NCI-H1105 treated with DMSO at 0.1 percent for 48 hours (cell line): Measurements from ENCODE around the gene NAT10.
A peak's percentile ranks its signal among the peaks of the same experiment; 100 is the strongest.
"Not testable (repeated sequence)": the region's sequence is repeated elsewhere in the genome, so short reads cannot be mapped to it uniquely, and the experiment has no call there.

Source experiments
- DNase-seq: peaks from one replicate; lab custom pipeline; 2025; lab: John Stamatoyannopoulos, UW

NAT10 gene

DNA sequence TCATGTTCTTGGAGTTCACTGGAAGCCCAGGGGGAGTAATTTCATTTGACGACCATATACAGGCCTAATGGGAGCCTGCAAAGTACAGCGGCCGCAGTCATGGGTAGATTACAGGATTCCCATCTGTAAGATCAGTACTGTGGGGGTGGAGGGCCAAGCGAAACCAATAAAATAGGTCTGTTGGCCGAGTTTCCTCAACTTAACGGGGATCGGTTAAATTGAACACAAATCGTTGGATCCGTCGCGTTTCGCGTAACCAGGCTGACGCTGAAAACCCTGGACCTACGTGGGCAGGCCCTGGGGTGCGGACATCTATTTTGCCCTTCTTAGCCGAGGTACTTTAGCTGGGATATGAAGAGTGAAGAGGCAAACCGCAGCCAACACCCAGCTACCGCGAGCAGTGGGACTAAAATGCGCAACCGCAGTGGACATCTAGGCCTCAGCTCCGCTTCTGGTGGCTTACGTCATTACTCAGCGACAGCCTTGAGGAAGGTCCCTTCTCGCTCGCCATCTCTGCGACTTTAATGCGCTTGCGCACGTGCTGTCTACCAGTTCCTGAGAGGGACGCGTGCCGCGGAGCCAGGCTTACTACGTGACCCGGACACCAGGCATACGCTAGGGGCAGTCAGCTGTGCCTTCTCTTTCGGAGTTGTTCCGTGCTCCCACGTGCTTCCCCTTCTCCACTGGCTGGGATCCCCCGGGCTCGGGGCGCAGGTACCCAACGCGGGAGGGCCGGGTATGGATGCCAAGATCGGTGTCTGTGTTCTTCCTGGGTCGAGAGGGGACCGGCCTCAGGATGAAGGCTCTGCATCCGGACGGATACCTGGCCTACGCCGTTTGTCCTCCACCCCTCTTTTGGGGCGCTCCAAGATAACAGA lies at the start of gene NAT10:
Gene NAT10 (plus strand): TSS at position 551 of the 878 bp plus-strand sequence. CDS start 2,597 bp downstream, outside the sequence.
- peak; percentile 98 for DNase-seq

DNA sequence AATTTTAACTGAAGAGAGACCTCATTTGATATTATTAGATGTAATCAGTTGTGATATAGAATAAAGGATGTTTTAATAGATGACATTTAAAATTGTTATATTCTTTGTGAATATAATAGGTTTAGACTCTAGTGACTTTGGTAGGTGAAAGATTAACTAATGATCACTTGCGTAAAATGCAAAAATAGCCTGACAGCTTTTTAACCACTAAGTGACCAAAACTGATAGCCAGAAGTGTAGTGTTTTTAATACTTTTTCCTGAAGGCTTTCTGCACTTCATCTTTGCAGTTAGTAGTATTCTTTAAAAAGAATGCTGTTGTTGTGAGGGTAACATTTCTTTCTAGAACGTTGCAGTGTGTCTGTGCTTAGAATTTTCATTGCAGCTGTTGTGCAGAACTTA lies 48.8 kb upstream of the NAT10 start:
- no peak for DNase-seq

DNA sequence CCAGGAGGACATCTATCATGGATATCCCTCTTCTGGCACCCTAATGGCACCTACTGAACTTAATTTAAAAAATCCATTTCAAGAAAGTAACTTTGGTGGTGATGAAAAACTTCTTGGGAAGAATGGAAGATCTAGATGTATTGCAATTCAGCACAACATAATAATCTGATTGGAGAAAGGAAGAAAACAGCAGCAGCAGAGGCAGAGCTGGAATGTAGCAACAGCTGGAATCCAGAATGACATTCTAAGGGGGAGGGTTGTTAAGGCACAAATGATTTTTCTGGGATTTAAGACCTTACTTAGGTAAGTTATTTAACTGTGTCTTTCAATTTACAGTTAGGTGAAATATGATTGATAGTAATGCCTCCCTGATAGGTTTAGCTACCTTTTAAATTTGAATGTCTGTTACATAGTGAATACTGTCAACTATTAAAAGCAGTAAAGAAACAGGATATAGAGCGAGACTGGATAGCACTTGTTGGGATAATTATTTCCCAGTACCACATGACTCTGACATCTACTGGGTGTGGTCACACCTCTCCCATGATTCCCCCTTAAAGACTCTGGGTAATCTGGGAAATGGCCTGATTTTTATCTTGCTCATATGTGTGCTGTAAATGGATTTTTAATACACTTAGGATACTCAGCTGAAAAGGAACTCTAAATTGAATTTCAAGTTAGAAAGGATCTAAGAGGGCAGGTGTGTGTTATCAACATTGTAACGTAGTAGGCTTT lies 42.2 kb upstream of the NAT10 start:
- DNase-seq, result no peak

DNA sequence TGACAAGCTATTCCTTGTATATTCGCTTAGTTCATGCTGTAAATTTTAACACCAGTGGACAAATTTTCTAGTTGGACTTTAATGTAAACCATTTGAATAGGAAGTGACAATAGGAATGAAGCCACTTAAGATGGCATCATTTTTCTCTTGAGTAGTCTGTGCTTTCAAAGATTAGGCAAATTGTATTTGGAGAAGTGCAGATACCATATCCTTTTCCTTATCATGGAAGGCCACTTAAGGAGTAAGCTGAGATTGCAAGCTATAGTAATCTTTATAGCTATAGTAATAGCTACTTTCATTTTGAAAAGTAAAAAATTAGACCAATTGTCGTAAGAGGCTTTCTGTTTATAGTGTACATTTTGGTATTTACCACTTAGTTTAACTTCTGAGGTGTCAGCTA lies 41.1 kb upstream of the NAT10 start:
- no peak for DNase-seq

DNA sequence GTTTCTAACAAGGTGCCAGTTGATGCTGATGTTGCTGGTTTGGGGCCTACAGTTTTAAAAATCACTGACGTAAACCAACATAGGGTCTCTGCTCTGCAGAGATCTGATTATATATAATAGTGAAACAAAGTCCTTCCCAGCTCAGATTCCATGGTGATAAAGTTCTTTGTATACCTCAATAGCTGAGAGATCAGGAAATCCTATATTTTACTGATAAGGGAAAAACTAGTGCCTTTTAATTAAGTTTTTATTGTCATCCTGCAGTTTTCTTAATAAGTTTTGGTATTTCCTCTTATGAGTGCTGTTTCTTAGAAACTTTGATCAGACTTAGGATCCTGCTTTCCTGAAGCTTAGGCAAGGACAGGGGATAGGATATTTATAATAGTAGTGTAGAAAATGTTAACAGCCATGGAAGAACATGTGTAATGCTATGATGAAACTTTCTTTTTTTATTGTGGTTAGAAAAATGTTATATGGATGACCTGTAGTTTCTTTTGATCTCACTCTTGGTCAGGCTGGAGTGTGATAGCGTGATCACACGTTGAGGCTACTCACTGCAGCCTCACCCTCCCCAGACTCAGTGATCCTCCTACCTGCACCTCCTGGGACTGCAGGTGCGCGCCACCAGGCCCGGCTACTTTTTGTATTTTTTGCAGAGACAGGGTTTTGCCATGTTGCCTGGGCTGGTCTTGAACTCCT lies 39.8 kb upstream of the NAT10 start:
- DNase-seq, result no peak

DNA sequence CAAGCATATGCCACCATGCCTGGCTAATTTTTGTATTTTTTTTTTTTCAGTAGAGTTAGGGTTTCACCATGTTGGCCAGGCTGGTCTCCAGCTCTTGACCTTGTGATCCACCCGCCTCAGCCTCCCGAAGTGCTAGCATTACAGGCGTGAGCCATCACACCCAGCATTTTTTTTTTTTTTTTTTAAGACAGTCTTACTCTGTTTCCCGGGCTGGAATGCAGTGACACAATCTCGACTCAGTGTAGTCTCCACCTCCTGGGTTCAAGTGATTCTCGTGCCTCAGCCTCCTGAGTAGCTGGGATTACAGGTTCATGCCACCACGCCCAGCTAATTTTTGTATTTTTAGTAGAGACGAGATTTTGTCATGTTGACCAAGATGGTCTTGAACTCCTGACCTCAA lies 38.7 kb upstream of the NAT10 start:
- DNase-seq, result not testable (repeated sequence)

DNA sequence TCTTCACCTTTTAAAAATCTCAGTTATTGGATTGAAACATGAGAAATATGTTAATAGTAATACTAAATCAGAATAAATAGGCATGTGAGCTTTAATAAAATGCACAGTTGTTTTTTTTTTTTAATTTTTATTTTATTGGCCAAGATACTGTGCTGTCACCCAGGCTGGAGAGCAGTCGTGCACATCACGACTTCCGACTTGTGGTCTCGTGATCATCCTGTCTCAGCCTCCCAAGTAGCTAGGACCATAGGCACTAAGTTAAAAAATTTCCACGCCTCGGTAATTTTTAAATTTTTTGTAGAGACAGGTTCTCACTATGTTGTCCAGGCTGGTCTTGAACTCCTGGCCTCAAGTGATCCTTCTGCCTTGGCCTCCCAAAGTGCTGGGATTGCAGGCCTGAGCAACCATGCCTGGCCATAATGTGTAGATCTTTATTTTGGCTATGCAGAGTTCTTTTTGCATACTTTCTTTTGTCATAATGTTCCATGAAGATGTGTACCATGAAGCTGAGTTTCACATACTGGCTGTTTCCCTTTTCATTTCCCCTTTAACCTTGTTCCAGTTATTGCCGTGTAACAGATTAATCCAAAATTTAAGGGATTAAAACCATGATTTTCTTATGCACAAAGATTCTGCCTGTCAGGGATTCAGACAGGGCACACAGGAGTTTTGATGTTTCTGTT lies 37.9 kb upstream of the NAT10 start:
- DNase-seq, result no peak

DNA sequence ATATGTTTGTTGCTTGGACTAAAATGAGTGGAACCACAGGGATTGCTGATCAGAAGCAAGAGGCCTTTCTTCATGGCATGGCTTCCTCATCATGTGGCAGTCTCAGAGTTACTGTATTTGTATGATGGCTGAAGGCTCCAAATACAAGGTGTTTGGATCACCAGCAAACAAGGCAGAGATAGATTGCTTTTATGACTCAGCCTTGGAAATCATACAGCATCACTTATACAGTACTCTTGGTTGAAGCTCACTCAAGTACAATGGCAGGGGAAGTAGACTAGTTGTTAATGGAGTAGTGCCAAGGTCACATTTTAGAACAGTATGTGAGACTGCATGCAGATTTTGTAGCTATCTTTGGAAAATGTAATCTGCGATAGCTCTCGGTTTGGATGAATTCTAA lies 37.3 kb upstream of the NAT10 start:
- no peak for DNase-seq

DNA sequence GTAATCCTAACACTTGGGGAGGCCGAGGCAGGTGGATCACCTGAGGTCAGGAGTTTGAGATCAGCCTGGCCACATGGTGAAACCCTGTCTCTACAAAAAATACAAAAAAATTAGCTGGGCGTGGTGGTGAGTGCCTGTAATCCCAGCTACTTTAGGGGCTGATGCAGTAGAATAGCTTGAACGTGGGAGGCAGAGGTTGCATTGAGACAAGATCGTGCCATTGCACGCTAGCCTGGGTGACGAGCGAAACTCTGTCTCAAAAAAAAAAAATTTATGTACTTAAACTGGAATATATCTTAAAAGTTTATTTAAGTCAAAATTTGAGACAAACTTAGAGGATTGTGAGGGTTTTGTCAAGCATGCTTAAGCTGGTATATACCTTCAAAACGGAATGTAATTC lies 34.1 kb upstream of the NAT10 start:
- not testable (repeated sequence) for DNase-seq

DNA sequence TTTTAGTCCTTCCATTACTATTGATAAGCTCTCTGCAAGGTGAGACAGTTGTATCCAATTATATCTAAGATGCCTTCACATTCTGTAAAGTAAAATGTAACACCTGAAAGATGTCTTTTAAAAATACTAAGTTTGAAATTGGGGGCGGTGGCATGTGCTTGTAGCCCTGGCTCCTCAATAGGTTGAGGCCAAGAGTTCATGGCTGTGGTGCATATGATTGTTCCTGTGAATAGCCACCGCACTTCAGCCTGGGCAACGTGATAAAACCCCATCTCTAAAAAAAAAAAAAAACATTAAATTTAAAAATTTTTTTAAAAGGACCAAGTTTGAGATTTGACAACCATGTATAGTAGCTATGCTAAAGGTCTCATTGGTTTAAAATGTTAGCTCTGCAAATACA lies 33.4 kb upstream of the NAT10 start:
- no peak for DNase-seq

DNA sequence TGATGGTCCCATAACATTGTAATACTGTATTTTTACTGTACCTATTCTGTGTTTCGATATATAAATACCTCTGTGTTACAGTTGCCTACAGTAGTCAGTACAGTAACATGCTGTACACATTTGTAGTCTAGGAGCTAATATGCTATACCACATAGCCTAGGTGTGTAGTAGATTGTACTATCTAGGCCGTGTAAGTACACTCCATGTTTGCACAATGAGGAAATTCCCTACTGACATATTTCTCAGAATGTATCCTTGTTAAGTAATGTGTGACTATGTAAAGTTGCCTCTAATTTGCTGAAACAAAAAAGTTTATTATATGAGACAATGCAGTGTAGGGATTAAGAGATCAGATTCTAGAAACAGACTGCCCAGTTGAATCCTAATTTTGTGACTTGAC lies 32.6 kb upstream of the NAT10 start:
- no peak for DNase-seq

DNA sequence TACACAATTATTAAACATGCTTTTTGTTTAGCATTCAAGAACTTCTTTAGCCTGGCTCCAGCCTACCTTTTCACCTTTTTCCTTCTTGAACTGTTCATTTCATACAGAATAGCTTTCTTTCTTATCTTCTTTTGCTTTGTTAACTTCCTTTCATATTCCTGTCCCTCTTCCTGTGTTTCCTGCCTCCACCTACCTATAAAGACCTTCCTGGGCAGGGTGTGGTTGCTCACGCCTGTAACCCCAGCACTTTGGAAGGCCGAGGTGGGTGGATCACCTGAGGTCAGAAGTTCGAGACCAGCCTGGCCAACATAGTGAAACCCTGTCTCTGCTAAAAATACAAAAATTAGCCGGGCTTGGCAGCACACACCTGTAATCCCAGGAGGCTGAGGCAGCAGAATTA lies 31.0 kb upstream of the NAT10 start:
- no peak for DNase-seq

DNA sequence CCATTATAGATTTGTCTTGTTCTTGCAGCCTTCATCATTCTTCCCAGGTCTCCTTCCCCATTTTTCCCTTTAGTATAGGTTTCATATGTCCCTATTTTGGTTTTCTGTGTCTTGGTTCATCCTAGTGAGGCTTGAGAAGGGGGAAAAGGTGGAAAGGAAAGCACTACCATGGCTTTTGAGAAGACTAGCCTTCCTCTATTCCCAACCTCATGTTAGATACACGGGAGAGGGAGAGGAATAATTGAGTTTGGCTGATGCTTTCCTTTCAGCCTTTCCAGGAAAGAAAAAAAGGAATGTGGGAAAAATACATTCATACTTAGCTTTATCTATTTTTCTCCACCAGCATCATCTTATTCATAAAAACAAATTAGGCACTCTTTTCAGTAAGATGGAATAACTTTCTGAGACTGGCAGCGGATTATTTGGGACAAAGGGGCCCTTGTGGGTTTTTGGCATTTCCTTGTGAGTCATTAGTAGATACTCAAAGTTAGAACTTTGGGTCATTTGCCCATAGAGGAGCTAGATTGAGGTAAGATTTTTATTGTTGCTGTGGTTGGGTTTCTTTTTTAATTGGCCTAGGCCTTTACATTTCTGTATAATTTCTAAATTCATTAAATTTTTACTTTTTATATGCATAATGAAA lies 30.1 kb upstream of the NAT10 start:
- DNase-seq, result no peak

DNA sequence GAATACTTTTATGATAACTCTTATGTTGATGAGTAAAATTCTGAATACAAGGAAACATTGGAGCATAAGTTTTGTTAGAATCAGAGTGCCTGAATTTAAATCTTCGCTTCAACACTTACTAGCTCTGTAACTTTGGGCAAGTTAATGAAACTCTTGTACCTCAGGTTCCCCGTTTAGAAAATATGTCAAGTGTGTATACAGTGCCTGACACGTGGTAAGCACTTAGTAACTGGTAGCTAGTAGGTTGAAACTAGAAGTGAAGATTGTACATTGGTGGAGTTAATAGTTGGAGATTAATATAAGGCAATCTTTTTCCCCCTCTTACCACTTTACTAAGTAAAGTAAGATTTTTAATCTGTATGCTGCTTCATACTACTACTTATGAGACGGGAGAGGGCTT lies 24.8 kb upstream of the NAT10 start:
- DNase-seq, result no peak

DNA sequence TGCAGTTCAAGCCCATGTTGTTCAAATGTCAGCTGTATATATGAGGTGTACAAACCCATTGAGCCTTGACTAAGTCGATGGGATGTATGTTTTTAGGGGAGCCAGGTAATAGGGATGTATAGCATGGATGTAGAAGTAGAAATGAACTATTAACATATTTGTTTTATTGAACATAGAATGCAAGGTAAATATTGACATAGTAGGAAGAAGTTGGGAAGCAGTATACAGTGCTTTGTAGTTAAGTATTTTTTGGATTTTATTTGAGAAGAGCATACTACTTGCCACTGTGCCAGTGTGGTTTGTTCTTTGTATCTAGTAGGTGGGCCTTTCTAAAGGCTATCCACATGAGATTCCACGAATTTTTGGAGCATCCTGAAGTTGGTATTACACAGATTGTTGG lies 20.8 kb upstream of the NAT10 start:
- DNase-seq, result no peak

DNA sequence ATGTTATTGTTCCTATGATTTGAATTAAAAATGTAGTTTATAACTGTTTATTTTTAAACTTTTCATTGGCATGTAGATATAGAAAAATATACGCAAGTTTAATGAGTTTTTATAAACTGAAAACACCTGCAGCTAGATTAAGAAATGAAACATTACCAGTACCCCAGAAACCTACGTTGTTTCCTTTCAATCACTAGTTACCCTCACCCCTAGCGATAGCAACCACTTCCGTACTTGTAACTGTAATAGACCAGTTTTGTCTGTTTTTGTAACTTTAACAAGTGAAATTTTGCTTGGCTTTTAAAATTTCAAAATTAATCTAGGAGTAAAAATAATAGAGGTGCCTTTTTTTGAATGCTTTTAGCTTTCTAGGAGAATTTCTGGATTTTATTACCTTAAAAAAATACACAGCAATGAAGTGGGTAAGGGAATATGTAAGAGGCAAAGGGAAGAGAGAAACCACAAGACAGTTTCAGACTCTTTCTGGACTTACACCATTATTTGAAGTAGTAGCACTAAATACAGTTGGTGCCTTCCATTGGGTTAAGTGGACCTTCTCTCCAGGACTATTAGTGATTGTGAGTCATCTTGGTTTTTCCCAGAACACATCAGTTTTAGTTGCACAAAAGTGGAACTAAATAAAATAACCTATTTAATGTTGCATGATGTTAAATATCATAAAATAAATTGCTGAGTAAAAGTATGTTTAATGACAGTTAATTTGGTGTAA lies 18.7 kb upstream of the NAT10 start:
- no peak for DNase-seq

DNA sequence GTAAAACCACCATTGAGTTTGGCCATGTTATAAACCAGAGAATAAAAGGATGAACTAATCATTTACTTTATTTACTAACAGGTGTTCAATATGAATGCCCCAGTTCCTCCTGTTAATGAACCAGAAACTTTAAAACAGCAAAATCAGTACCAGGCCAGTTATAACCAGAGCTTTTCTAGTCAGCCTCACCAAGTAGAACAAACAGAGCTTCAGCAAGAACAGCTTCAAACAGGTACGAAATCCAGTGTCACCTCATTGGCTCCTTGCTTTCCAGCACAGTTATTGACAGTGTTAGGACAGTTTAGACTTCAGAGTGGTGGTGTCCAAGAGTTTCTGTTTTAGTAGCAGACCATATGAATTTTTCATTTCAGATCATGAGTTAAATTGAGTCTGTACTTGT lies 13.6 kb upstream of the NAT10 start:
- DNase-seq, result no peak

DNA sequence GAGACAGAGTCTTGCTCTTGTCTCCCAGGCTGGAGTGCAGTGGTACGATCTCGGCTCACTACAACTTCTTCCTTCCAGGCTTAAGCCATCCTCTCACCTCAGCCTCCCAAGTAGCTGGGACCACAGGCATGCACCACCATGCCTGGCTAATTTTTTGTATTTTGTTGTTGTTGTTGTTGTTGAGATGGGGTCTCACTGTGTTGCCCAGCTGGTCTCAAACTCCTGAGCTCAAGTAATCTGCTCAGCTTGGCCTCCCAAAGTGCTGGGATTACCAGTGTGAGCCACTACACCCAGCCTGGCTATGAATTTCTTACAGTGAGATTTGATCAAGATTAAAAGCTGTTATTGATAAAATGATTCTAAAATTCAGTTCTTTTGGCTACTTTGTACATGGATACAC lies 10.5 kb upstream of the NAT10 start:
- DNase-seq, result not testable (repeated sequence)

DNA sequence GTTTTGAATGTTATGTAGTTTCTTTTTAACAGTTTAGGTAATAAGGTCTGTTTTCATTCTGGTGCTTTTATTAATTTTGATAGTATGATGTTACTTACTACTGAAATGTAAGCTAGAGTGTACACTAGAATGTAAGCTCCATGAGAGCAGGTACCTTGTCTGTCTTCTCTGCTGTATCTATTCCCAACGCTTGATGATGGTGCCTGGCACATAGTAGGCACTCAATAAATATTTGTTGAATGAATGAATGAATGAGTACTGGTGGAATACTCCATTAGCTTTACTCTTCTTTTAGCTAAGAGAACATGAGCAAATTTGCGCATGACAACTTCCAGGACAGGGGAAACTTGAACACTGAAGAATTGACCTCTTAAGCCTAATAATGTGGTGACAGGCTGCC lies 6.6 kb upstream of the NAT10 start:
- no peak for DNase-seq

DNA sequence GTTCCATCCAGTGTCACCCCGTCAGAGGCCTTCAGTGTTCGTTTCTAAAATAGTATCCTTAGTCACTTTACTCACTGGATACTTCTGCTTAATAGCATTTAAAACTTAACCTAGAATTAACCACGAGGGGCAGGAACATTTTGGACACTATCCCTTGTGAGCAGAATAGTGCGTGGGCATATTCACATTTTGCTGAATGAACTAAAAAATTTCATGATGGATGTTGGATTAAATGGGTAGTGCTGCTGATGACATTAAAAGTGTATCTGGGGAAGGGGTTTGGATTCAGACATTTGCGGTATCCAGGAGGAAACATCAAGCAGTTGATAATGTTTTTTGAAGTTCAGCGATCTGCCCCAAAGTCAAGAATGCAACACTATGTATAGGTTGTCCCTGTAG lies 750 bp upstream of the NAT10 start:
- DNase-seq, result no peak

DNA sequence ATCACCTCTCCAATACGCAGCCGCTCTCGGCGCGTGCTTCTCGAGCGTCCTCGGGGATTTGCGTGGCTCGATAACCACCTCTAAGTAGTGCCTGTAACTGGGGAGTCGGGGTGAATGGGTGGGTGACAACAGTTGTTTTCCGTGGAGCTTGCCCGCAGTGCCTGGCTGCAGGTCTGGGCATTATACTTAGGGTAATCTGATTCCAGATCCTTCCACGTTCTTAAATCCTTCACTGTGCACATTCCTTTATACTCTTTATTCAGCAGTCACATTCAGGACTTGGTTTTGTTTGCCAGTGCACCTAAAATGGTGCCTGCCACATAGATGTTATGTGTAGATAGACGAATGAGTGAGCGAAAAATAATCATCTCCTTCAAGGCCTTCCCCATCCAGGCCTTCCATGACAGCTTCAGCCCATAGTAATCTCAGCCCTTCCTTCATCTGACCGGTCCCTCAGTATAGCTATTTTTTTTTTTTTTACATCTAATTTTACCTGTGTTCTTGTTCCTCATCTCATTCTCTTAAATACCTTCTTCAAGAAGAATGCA lies 602 bp downstream of the NAT10 start:
- DNase-seq, result no peak
